ENCODE results near the gene IRF8. TPM values are rescaled to one million over a fixed set of nuclear protein-coding genes. Genes with fewer than 3 reads are reported as not detected.

IRF8 gene
- polyA plus RNA-seq, 1 of the 3 experiments (the other 2 are of a cell fraction) = not detected

GRCh38 chr16:85901773-85902365 is 2.9 kb downstream of the IRF8 start:
- H3K4me2 ChIP-seq = no peak overlapping the region
- H3K4me3 ChIP-seq (ENCODE audit: low read depth in 2 of 2, low read length in 1 of 2) = no peak overlapping the region
- no peaks in the 10 kb centered on the region for H3K4me1 ChIP-seq (ENCODE audit: control insufficient read depth in 1 of 2, insufficient read depth in 2 of 2, low read depth in 1 of 2, low read length in 1 of 2)
- 7% methylated on average over 7 of the region's 7 CpGs for WGBS (ENCODE audit: low lambda C conversion rate)
- ChIA-PET POLR2A (no interaction called here), CTCF (interaction anchor here (0.6 to 1.2 kb wide), 2 partner anchors 15 to 114 kb away, joined by 3 read pairs; no protein-coding TSS in a partner anchor)
- H2AFZ ChIP-seq (ENCODE audit: low read depth) = no peak overlapping the region
- no peaks in the 10 kb centered on the region for H3F3A ChIP-seq (replicated peaks; ENCODE audit: insufficient read depth)
- H3K27me3 ChIP-seq (ENCODE audit: insufficient read depth) = peaks cover 94% of the 10 kb centered on the region
- H3K27ac ChIP-seq (ENCODE audit: low read depth in 2 of 2, low read length in 1 of 2) = no peak overlapping the region
- no peak overlapping the region for H3K9ac ChIP-seq
- H4K20me1 ChIP-seq (ENCODE audit: insufficient read depth) = no peaks in the 10 kb centered on the region
- no peaks in the 10 kb centered on the region; the same call in 1 of the 2 replicates for H3K9me3 ChIP-seq
- H3K9me2 ChIP-seq = no peaks in the 10 kb centered on the region
- no peaks in the 10 kb centered on the region for H3K79me2 ChIP-seq (ENCODE audit: insufficient read depth)
- H3K36me3 ChIP-seq (replicated peaks in 1 of 2; ENCODE audit: control insufficient read depth in 1 of 2, insufficient read depth in 2 of 2, low read length in 1 of 2) = no peaks in the 10 kb centered on the region
- DNase-seq = no peak
- TF ChIP-seq REST (IDR thresholded peaks at IDR 0.05; ENCODE audit: low read depth, low read length) = no peak
- no peak for TF ChIP-seq SMC3 (IDR thresholded peaks at IDR 0.05; ENCODE audit: low read depth, low read length)
- no peak for TF ChIP-seq MAX (IDR thresholded peaks at IDR 0.05; ENCODE audit: low read depth)

GRCh38 chr16:85902366-85903155 is 3.6 kb downstream of the IRF8 start:
- no peak overlapping the region for H2AFZ ChIP-seq (ENCODE audit: low read depth)
- TF ChIP-seq EZH2phosphoT487 (IDR thresholded peaks at IDR 0.05; ENCODE audit: borderline replicate concordance, low read depth) (no peak), MEF2A (IDR thresholded peaks at IDR 0.05; ENCODE audit: borderline replicate concordance, low read depth) (no peak), SIN3A (IDR thresholded peaks at IDR 0.05; ENCODE audit: borderline replicate concordance, low read depth, low read length) (no peak), REST (IDR thresholded peaks at IDR 0.05; ENCODE audit: low read depth, low read length) (no peak), EP300 (IDR thresholded peaks at IDR 0.05; ENCODE audit: borderline replicate concordance in 1 of 2, low read depth in 1 of 2, low read length in 1 of 2) (no peak), MXI1 (IDR thresholded peaks at IDR 0.05; ENCODE audit: low read depth, low read length) (no peak), JUND (IDR thresholded peaks at IDR 0.05) (no peak), MAX (IDR thresholded peaks at IDR 0.05; ENCODE audit: low read depth) (no peak), RXRA (IDR thresholded peaks at IDR 0.05; ENCODE audit: borderline replicate concordance, low read depth) (no peak)
- peaks cover 93% of the 10 kb centered on the region for H3K27me3 ChIP-seq (ENCODE audit: insufficient read depth)
- no peak overlapping the region for H3K9ac ChIP-seq
- H3K4me1 ChIP-seq (ENCODE audit: control insufficient read depth in 1 of 2, insufficient read depth in 2 of 2, low read depth in 1 of 2, low read length in 1 of 2) = no peaks in the 10 kb centered on the region
- no peaks in the 10 kb centered on the region; the same call in 1 of the 2 replicates for H3K9me3 ChIP-seq
- H3F3A ChIP-seq (replicated peaks; ENCODE audit: insufficient read depth) = no peaks in the 10 kb centered on the region
- no peaks in the 10 kb centered on the region for H3K36me3 ChIP-seq (replicated peaks in 1 of 2; ENCODE audit: control insufficient read depth in 1 of 2, insufficient read depth in 2 of 2, low read length in 1 of 2)
- H3K4me3 ChIP-seq (ENCODE audit: low read depth in 2 of 2, low read length in 1 of 2) = no peak overlapping the region
- POLR2A ChIA-PET = no interaction called here
- H3K79me2 ChIP-seq (ENCODE audit: insufficient read depth) = no peaks in the 10 kb centered on the region
- H4K20me1 ChIP-seq (ENCODE audit: insufficient read depth) = no peaks in the 10 kb centered on the region
- no peak overlapping the region for H3K4me2 ChIP-seq
- 17% methylated on average over 19 of the region's 20 CpGs for WGBS (ENCODE audit: low lambda C conversion rate)
- DNase-seq = no peak
- H3K9me2 ChIP-seq = no peaks in the 10 kb centered on the region
- no peak overlapping the region for H3K27ac ChIP-seq (ENCODE audit: low read depth in 2 of 2, low read length in 1 of 2)
- CTCF ChIA-PET = interaction anchor here (0.6 to 1.2 kb wide), 3 partner anchors 14 to 114 kb away, joined by 3 read pairs; no protein-coding TSS in a partner anchor

Measured in SK-N-SH (cell line).